GM12801 (cell line): ENCODE results near the gene ELF5.

Experiments
- CTCF ChIP-seq: IDR thresholded peaks from one replicate; pipeline ENCODE4 v1.5.1; 2011; ENCODE audit warnings: control low read depth; ENCODE audit not compliant: insufficient read length; ENCODE audit errors: extremely low read depth

ELF5 gene

DNA sequence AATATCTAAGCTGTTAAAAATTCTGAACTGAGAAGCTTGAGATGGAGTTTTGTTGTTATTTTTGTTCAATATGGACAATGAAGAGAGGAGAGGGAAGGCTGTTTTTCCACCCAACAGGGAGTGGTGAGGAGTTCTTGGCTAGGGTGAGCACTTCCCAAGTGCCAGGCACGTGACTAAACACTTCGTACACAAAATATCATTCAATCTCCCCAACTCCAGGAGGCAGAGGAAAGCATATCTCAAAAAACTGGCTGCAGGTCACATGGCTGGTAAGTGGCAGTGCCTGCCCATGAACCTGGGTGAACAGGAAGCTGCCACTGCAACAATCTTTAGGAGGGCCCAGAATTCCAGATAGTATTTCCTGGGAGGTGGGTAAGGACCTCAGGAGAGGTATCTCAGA, 11.6 kb downstream of the ELF5 start:
- no peak for TF ChIP-seq CTCF

DNA sequence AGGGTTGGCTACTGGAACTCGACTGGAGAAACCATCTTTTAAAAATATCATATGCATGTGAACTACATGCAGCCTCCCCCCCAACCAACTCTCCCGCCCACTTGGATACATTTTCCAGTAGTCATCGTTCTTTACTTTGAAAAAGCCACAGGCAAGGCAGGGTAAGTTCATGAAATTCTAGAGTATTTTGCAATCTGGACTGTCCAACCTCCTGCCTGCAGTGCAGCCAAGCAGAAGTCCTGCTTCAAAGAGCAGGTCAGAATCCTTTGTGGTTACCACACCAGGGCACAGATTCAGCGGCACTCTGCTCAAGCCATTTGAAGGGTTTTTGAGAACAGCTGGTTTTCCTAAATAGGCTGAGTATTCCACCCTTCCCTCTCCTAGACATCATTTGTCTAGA, 12.1 kb downstream of the ELF5 start:
- TF ChIP-seq CTCF, result no peak

DNA sequence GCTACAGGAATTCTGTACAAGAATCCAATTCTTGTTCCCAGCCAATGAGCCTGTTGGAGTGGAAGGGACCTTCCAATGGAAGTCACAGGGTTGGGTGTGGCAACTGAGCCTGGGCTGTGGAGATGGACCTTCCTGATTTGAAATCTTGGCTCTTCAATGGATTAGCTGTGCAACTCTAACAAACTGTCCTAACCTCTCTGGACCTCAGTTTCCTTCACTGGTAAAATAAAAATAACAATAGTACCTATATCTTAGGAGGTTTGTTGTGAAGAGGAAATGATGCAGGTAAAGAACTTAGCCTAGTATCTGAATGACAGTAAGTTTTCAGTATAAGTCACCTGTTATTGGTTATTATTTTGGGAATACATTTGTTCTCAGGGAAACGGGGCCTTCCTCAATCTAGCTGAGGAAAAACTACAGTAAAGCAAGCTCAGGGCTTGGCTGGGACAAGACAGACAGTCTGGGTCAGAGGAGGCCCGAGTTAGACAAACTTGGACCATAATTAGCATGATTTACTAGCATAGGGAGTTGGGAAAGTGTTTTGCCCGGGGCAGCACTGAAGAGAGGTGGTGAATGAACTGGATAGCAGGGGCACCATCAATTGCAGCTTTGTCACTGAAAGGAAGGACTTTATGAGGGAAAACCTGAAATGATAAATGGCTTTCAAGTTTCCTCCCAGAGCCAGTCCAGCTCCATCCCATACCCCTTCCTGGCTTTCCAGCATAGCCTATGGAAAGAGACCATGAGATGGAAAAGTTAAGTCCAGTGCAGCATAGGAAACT, 13.7 kb downstream of the ELF5 start:
- no peak for TF ChIP-seq CTCF

- TF ChIP-seq CTCF, result no peak
Observed at GRCh38 chr11:34495724-34496377, 17.7 kb downstream of the ELF5 start.

GRCh38 chr11:34495239-34495723, 18.3 kb downstream of the ELF5 start:
- TF ChIP-seq CTCF, result no peak

DNA sequence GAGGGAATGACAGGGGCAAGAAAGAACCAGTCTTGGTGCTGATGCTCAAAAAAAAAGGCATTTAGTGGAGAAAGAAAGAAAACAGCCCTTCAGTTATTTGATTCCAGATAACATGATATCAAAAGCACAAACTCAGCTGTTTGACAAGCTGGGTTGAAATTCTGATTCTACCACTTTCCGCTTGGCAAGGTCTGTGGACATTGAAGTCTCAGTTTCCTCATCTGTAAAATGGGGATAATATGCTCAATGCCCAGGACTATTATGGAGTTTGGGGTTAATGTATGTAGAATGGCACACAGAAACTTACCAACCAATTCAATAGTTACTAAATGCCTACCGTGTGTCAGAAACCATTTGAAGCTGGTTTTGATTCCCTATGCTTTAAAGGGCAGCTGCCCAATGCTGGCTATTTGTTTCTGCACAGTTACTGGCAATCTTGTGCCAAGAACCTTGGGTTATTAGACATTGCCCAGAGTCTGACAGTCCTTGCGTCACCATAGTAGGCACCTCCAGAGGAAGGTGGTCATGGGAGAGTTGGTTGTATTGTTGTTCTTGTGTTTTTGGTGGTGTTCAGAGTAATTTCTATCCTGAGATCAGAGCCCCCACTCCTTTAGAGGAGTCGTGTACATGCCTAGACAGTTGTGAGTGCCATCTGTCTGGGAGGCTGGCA, 19.5 kb downstream of the ELF5 start:
- TF ChIP-seq CTCF, result no peak

DNA sequence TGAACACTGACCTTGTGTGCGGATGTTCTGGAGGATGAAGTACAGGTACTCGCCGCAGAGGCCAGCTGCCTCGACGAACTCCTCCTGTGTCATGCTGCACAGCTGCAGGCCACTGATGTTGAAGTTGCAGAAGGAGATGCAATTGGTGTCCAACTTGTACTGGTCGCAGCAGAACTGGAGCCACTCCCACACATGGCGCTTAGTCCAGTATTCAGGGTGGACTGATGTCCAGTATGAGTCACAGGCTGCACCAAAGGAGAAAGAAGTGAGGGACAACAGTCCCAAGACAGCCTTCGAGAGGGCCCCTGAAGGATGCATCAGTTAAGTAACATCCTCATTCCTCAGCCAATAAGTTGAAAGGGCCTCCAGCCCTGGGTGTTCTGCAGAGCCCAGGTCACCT, 20.1 kb downstream of the ELF5 start:
- TF ChIP-seq CTCF, result no peak
